HEK293 (cell line): ENCODE data around the gene CACNA2D1.

Experiments used
- BCL11A ChIP-seq: fragments of 450-650 bp; formaldehyde crosslinking; IDR thresholded peaks from 2 replicates; pipeline ENCODE4 v1.5.1; 2016; ENCODE audit warnings: low read depth, missing biosample characterization, missing genetic modification characterization
- KLF8 ChIP-seq: fragments of 450-650 bp; formaldehyde crosslinking; IDR thresholded peaks from 2 replicates; pipeline ENCODE4 v1.5.1; 2016; ENCODE audit warnings: missing biosample characterization, missing genetic modification characterization
- MZF1 ChIP-seq: fragments of 450-650 bp; formaldehyde crosslinking; IDR thresholded peaks from 2 replicates; pipeline ENCODE4 v1.5.1; 2017; ENCODE audit warnings: missing biosample characterization, missing genetic modification characterization, borderline replicate concordance
- ZNF341 ChIP-seq: fragments of 450-650 bp; formaldehyde crosslinking; IDR thresholded peaks from 2 replicates; pipeline ENCODE4; 2016; ENCODE audit warnings: low read depth, missing biosample characterization, missing genetic modification characterization
- TF ChIP-seq, protein P1 (sequence below): fragments of 450-650 bp; formaldehyde crosslinking; IDR thresholded peaks from 2 replicates; pipeline ENCODE4 v1.5.1; 2016; ENCODE audit warnings: missing biosample characterization, missing genetic modification characterization
- TF ChIP-seq, protein P2 (sequence below): fragments of 450-650 bp; formaldehyde crosslinking; conservative IDR thresholded peaks from 2 replicates; pipeline ENCODE4 v1.5.1; 2016; ENCODE audit warnings: low read depth, missing biosample characterization, missing genetic modification characterization
- TF ChIP-seq, protein P3 (sequence below): fragments of 450-650 bp; formaldehyde crosslinking; IDR thresholded peaks from 2 replicates; pipeline ENCODE4 v1.5.1; 2016; ENCODE audit warnings: missing biosample characterization, missing genetic modification characterization
- TF ChIP-seq, protein P4 (sequence below): fragments of 450-650 bp; formaldehyde crosslinking; IDR thresholded peaks from 2 replicates; pipeline ENCODE4 v1.5.1; 2016; ENCODE audit warnings: missing biosample characterization, missing genetic modification characterization

DNA sequence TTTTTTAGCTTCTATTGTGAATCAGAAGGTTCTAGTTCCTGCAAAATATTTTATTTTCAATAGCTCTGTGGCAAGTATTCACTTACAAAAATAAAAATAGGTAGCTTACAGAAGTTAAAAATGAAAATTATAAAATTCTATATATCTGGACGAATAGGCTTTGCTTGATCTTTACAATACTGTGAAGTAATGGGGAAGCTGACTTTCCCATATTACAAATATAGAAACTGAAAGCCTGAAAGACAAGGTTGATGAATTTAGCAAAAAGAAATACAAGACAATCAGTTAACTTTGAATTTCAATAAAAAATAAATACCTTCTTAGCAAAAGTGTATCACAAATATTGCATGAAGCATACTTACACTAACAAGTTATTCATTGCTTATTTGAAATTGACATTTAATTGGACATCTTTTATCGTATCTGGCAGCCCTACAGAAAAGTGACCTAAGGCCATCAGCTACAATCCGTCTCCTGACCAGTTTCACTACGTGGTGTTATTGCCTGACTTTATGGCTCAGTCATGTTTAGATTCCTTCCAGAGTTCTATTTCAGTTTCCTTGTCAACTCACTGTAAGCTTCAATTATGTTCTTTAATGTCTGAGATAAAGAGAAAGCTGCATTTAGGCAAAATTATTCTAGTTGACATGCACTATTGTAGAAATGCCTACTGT lies 363.2 kb downstream of the CACNA2D1 start:
- TF ChIP-seq, protein P1, sequence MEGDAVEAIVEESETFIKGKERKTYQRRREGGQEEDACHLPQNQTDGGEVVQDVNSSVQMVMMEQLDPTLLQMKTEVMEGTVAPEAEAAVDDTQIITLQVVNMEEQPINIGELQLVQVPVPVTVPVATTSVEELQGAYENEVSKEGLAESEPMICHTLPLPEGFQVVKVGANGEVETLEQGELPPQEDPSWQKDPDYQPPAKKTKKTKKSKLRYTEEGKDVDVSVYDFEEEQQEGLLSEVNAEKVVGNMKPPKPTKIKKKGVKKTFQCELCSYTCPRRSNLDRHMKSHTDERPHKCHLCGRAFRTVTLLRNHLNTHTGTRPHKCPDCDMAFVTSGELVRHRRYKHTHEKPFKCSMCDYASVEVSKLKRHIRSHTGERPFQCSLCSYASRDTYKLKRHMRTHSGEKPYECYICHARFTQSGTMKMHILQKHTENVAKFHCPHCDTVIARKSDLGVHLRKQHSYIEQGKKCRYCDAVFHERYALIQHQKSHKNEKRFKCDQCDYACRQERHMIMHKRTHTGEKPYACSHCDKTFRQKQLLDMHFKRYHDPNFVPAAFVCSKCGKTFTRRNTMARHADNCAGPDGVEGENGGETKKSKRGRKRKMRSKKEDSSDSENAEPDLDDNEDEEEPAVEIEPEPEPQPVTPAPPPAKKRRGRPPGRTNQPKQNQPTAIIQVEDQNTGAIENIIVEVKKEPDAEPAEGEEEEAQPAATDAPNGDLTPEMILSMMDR (tag by site-specific recombination) = no peak
- no peak for TF ChIP-seq MZF1 (tag by site-specific recombination)
- TF ChIP-seq, protein P2, sequence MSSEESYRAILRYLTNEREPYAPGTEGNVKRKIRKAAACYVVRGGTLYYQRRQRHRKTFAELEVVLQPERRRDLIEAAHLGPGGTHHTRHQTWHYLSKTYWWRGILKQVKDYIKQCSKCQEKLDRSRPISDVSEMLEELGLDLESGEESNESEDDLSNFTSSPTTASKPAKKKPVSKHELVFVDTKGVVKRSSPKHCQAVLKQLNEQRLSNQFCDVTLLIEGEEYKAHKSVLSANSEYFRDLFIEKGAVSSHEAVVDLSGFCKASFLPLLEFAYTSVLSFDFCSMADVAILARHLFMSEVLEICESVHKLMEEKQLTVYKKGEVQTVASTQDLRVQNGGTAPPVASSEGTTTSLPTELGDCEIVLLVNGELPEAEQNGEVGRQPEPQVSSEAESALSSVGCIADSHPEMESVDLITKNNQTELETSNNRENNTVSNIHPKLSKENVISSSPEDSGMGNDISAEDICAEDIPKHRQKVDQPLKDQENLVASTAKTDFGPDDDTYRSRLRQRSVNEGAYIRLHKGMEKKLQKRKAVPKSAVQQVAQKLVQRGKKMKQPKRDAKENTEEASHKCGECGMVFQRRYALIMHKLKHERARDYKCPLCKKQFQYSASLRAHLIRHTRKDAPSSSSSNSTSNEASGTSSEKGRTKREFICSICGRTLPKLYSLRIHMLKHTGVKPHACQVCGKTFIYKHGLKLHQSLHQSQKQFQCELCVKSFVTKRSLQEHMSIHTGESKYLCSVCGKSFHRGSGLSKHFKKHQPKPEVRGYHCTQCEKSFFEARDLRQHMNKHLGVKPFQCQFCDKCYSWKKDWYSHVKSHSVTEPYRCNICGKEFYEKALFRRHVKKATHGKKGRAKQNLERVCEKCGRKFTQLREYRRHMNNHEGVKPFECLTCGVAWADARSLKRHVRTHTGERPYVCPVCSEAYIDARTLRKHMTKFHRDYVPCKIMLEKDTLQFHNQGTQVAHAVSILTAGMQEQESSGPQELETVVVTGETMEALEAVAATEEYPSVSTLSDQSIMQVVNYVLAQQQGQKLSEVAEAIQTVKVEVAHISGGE (tag by site-specific recombination) = no peak
- TF ChIP-seq KLF8 = no peak
- TF ChIP-seq, protein P3, sequence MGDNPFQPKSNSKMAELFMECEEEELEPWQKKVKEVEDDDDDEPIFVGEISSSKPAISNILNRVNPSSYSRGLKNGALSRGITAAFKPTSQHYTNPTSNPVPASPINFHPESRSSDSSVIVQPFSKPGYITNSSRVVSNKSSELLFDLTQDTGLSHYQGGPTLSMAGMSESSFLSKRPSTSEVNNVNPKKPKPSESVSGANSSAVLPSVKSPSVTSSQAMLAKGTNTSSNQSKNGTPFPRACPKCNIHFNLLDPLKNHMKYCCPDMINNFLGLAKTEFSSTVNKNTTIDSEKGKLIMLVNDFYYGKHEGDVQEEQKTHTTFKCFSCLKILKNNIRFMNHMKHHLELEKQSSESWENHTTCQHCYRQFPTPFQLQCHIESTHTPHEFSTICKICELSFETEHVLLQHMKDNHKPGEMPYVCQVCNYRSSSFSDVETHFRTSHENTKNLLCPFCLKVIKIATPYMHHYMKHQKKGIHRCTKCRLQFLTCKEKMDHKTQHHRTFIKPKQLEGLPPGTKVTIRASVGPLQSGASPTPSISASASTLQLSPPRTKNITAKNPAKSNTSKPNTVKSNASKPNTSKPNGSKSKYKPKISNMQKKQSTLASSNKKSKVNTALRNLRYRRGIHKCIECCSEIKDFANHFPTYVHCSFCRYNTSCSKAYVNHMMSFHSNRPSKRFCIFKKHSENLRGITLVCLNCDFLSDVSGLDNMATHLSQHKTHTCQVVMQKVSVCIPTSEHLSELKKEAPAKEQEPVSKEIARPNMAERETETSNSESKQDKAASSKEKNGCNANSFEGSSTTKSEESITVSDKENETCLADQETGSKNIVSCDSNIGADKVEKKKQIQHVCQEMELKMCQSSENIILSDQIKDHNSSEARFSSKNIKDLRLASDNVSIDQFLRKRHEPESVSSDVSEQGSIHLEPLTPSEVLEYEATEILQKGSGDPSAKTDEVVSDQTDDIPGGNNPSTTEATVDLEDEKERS (tag by site-specific recombination) = no peak
- TF ChIP-seq, protein P4, sequence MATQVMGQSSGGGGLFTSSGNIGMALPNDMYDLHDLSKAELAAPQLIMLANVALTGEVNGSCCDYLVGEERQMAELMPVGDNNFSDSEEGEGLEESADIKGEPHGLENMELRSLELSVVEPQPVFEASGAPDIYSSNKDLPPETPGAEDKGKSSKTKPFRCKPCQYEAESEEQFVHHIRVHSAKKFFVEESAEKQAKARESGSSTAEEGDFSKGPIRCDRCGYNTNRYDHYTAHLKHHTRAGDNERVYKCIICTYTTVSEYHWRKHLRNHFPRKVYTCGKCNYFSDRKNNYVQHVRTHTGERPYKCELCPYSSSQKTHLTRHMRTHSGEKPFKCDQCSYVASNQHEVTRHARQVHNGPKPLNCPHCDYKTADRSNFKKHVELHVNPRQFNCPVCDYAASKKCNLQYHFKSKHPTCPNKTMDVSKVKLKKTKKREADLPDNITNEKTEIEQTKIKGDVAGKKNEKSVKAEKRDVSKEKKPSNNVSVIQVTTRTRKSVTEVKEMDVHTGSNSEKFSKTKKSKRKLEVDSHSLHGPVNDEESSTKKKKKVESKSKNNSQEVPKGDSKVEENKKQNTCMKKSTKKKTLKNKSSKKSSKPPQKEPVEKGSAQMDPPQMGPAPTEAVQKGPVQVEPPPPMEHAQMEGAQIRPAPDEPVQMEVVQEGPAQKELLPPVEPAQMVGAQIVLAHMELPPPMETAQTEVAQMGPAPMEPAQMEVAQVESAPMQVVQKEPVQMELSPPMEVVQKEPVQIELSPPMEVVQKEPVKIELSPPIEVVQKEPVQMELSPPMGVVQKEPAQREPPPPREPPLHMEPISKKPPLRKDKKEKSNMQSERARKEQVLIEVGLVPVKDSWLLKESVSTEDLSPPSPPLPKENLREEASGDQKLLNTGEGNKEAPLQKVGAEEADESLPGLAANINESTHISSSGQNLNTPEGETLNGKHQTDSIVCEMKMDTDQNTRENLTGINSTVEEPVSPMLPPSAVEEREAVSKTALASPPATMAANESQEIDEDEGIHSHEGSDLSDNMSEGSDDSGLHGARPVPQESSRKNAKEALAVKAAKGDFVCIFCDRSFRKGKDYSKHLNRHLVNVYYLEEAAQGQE = no peak
- TF ChIP-seq ZNF341 (tag by site-specific recombination) = no peak
- no peak for TF ChIP-seq BCL11A
